NCI-H526 treated with DMSO at 0.1 percent for 48 hours (cell line): ENCODE data around the gene PPARA.
"Not testable (repeated sequence)": the region's sequence is repeated elsewhere in the genome, so short reads cannot be mapped to it uniquely, and the experiment has no call there.

Experiments
- DNase-seq: peaks from one replicate; lab custom pipeline; 2025; lab: John Stamatoyannopoulos, UW

PPARA gene

DNA sequence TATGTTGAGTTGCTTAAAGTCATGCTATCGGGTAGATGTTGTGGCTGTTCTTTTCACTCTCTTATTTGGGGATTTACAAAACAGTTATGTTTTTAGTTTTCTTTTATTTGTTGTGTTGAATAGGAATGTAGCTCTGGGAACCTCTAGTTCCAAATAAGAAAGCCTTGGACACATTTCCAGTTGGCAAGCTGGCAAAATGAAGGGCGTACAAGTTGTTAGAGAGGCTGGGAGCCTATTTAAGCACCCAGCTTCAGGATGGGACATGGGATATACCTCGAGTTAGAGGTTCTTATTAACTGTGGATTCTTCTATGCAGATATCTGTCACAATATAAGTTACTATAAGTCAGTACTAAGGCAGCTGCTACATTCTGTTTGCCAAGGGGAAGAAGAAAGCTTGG lies 22.8 kb downstream of the PPARA start:
- no peak for DNase-seq

DNA sequence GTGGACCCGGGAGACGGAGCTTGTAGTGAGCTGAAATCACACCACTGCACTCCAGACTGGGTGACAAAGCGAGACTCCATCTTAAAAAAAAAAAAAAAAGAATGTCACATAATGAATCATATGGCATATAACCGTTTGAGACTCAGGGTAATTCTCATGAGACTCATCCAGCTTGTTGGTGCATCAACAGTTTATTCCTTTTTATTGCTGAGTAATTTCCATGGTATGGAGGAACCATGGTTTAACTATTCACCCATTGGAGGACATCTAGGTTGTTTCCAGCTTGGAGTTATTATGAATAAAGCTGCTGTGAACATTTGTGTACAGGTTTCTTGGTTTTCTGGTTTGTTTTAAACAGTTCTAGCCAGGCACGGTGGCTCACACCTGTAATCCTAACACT lies 25.3 kb downstream of the PPARA start:
- no peak for DNase-seq

DNA sequence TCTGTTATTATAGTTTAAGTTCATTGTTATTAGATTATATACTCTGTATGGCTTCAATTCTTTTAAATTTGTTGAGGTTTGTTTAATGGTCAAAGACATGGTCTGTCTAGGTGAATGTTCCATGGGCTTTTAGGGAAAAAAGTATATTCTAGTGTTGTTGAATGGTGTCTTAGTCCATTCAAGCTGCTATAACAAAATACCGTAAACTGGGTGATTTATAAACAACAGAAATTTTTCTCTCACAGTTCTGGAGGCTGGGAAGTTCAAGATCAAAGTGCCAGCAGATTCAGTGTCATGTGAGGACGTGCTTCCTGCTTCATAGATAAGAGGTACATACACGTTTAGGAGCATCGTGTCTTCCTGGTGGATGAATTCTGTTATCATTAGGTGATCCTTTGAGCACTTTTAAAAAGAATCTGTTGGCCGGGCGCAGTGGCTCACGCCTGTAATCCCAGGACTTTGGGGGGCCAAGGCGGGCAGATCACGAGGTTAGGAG lies 26.2 kb downstream of the PPARA start:
- no peak for DNase-seq

DNA sequence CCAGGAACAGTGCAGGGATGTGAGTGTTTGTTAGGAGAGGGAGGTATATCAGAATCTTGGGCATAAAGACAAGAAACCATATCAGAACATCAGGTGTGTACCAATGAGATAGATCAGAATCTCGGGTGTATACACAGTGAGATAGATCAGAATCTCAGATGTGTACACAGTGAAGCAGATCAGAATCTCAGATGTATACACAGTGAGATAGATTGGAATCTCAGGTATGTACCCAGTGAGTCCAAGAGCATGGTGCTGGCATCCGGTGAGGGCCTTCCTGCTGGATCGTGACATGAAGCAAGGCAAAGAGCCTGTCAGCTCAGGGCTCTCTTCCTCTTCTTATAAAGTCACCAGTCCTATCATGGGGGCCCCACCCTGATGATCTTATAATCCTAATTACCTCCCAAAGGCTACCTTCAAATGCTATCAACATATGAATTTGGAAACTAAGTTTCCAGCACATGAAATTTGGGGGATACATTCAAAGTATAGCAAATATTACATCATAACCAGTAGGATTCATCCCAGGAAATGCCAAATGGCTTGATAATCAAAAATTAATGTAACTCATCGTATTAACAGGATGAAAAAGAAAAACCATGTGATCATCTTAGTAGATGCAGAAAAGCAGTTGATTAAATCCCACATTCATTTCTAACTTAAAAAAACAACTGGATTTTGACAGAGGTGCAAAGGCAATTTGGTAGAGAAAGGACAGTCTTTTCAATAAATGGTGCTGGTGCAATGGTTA lies 28.6 kb downstream of the PPARA start:
- no peak for DNase-seq

DNA sequence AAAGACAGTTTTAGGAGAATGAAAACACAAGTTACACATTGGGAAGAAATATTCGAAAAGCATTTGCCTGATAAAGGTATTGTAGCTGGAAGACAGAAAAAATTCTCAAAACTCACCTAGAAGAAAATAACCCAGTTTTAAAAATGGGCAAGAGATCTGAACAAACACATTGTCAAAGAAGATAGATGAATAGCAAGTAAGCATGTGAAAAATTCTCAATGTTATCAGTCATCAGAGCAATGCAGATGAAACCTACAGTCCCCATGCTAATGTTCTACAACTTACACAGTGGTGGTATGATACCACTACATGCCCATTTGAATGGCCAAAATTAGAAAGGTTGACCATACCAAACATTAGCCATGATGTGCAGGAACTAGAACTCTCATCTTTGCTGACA lies 29.4 kb downstream of the PPARA start:
- DNase-seq, result no peak

DNA sequence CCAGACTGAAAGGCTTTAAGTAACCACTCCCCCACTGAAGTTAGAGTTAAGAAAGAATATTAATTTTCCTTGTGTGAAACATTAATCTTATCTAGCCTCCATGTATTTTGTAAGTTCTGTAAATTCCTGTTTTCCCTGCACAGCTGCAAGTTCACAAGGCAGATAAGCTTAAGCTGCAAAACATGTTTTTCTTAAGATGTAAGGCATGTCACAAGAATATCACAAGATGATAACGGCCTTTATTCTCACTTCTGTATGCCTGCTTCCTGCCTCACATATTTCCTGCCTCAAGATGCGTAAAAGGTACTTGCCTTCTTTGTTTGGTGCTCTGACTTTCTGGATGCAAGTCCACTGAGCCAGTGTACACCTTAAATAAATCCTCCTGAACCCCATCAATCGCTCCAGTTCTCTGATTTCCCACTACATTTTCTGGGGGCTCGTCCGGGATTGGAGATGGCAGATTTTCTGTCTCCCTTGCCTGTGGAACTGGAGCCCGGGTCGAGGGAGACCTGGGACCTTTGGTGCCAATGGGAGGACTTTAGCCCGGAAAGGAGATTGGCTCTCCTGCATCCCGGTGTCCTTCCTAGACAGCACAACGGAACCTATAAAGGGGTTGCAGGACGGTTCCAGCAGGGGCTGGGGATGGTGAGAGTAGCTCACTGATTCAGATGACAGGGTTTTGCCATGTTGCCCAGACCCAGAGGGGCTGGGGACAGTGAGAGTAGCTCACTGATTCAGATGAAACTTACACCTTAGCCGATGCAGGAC lies 30.2 kb downstream of the PPARA start:
- DNase-seq, result no peak

DNA sequence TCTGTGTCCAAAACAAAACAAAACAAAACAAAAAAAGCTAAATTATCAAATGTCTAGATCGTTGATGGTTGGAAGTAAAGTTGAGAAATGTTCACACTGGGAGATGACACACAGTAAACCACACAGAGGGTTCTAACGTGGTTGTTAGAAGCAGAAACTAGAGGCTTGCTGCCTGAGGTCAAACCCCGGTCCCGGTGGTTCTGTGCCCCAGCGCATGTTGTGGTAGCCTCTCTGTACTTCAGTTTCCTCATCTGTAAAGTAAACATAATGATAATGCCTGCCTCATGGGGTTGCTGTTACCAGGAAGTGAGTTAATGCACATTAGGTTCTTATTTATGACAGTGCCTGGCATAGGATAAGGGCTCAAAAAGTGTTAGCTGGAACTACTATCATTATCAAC lies 33.4 kb downstream of the PPARA start:
- DNase-seq, result no peak

DNA sequence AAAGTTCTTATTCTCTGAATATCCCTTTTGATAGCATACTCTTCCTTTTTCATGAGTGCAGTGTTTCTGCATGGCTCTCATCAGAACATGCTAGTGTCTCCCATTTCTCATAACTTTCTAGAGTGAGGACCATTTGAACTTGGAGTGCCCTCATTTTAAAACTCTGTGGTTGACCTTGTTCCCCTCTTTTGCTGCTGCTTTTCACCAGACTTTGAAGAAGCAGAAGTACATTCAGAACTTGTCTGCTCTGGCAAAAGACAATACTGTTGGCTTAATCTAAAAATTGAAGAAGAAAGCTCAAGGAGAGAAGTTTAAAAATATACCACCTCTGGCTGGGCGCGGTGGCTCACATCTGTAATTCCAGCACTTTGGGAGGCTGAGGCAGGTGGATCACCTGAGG lies 35.0 kb downstream of the PPARA start:
- no peak for DNase-seq

DNA sequence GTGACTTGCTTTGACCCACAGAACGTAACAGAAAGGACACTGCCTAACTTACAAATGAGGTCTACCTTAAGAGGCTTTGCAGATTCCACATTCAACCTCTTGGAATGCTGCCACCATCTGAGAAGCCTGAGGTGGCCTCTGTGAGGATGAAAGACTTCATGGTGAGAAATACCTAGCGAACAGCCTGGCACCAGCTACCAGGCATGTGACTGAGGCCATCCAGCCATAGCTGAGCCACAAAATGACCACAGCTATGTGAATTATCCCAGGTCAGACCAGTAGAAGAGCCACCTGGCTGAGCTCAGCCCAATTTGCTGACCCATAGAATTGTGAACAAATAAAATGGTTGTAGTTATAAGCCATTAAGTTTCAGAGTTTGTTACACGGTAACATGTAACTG lies 37.5 kb downstream of the PPARA start:
- no peak for DNase-seq

DNA sequence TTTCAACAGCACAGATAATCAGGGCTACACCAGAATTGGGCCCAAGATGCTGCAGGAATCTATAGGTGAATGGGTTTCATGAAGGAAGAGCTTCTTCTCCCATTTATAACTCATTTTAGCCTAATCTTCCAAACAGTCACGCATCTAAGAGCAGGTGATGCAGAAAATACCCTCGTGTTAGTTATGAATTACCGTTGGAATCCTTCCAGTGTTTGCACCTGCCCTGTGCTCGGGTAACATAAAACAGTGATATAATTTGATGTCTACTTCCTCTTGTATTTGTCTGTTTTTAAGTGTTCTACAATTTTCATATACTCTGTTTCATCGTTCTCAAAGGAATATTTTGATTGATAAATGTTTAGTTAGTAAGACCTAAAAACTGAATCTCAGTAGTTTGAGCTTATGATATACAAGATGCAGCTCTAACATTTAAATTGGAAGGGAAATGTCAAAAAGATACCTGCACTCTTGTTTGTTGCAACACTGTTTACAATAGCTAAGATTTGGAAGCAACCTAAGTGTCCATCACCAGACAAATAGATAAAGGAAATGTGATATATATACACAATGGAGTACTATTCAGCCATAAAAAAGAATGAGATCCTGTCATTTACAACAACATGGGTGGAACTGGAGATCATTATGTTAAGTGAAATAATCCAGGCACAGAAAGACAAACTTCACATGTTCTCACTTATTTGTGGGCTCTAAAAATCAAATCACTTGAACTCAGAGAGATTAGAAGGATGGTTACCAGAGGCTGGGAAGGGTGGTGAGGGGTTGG lies 42.1 kb downstream of the PPARA start:
- no peak for DNase-seq

DNA sequence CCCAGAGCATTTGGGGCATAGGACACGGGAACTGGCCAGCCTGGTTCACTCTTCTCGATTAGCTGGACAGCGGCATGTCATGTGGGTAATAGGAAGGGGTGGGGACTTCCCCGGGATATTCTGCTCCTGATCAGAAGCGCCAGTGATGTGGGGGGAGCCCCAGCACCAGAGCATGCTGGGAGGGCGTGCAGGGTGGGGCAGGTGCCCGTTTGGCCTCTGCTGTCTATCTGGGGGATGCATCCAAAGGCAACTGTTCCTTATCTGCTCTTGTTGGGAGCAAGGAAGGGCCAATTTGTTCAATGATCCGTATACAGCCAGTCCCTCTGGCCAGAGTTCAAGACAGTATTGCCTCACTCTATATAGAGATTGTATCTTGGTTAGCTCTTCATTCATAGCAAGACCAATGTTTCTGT lies 43.6 kb downstream of the PPARA start:
- DNase-seq, result no peak

DNA sequence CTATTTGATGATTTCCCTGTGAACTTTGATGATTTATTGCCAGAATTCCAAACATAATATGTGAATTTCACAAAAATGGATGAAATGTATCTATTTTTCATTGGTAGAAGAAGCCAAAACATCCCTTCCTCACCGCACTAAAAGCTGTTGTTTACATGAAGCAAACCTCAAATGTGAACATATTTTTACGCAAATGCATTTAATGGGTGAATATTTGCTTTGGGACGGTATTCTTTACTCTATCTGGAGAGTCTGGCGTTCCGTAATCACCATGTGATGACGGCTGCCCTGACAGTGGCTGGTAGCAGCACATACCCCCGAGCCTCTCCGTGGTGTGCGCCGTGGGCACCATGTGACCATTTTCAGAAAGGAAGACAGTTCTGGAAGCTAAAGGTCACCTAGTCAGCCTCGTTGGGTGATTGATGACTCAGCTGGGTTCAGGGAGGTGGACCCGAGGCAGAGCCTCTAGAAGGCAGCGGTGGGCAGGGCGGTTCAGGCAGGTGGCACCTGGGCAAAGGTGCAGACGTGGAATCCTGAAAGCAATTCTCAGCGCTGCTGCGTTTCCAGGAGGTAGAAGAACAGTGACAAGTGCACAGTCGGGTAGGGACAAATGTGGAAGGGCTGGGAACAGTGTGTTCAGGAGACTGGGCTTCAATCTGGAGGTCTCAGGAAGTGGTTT lies 45.3 kb downstream of the PPARA start:
- no peak for DNase-seq

DNA sequence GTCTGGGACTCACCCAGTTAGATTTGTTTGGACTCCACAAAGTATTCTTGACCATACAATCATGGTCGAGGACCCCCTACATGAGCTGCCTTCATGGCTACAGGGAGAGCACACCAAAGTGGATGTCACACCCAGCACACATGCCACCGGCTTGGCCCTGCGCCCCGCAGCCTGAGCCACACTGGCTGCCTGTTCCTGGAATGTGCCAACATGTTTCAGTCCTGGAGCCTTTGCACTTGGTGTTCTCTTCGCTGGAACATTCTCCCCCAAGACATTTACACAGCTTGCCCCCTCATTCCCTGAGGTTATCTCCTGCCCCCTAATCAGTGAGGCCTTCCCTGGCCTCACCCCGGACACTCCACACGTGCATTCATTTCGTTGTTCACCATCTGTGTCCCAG lies 46.0 kb downstream of the PPARA start:
- DNase-seq, result no peak

DNA sequence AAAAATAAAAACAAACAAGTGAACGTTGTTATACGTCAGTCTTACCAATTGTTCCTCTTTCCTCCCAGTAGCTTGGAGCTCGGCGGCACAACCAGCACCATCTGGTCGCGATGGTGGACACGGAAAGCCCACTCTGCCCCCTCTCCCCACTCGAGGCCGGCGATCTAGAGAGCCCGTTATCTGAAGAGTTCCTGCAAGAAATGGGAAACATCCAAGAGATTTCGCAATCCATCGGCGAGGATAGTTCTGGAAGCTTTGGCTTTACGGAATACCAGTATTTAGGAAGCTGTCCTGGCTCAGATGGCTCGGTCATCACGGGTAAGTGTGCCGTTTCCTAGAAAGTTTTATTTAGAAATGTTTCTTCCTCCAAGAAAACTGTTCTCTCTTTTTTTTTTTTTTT lies 47.9 kb downstream of the PPARA start:
- DNase-seq, result no peak

DNA sequence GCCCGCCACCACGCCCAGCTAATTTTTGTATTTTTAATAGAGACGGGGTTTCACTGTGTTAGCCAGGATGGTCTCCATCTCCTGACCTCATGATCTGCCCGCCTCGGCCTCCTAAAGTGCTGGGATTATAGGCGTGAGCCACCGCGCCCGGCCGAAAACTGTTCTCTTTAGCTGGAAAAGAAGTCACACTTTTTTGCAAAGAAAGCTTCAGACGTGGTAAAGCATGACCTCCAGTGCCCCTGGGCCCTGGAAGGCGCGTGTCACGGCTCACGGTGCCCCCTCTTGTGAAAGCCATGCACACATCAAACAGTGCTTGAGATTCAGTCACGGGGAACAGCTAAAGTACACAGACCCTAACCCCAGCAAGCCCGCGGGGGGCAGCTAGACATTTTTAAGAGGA lies 48.5 kb downstream of the PPARA start:
- not testable (repeated sequence) for DNase-seq

DNA sequence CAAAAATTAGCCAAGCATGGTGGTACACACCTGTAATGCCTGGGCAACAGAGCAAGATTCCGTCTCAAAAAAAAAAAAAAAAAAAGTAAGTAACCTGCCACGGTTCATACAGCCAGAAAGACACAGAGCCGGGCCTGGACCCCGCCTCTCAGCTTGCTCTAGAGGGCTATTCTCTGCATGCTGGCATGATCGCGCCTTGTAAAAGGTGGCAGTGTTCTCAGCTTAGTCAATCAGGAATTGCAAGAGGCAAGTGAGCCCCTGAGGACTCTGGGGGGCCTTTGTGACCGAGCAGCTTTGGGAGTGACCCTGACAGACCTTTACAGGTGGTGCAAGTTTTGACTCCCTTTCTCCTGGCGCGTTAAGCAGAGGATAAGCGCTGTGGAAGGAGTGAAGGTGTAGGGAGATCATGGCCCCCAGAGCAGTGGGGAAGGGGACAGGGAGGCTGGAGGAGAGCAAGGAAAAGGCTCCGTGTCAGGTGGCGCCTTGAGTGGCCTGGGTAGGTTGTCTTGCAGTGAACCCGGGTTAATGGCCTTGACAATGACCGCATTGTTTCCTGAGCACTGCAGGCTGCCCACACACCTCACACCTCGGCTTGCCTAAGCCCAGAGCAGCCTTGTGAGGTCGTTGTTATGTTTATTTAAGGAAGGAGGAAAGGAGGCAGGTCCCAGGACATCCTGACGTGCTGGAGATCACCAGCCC lies 50.9 kb downstream of the PPARA start:
- DNase-seq, result no peak

DNA sequence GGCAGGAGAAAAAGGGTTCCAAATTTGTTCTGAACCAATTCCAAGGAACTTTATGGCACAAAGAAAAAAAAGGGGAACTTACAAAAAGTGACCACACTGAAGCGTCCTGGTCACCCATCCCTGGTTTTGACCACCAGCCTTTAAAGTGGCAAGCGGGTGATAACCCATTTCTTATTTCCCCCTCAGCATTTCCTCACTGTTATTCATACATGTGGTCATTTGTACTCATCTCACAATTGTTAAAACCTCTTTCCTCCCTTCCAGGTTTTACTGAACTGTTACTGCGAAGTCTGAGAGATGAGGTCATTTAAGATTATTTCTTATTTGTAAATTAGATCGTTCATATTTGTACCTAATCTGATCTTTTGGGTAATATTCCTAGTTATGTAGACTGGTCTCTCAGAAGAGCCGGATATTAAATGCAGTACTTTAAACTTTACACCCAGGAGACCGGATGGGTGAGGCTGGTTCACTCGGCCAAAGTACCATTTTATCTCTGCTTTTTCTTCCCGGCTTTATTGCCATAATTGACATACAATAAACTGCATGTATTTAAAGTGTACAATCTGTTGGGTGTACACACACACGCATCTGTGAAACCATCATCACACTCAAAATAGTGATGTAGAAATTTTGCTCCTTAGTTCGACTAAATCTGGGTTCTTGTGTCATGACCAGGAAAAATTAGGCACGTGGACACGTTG lies 52.7 kb downstream of the PPARA start:
- DNase-seq, result no peak

DNA sequence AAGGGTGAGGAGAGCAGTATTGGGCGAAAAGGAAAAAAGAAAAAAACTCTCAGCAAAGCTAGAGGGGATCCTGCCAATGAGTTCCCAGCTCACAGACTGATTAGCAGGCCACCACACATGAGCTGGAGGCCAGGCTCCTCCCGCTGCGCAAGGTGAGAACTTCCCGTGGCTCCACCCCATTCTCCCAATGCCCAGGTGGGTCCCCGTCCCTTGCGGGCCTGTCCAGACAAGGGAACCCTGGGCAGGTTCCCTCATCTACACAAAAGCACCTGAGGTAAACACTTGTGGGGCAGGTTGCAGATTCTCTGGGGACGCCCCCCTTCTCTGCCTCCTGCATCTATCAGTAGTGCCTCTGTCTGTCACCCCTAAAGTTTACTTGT lies 53.3 kb downstream of the PPARA start:
- DNase-seq, result no peak

DNA sequence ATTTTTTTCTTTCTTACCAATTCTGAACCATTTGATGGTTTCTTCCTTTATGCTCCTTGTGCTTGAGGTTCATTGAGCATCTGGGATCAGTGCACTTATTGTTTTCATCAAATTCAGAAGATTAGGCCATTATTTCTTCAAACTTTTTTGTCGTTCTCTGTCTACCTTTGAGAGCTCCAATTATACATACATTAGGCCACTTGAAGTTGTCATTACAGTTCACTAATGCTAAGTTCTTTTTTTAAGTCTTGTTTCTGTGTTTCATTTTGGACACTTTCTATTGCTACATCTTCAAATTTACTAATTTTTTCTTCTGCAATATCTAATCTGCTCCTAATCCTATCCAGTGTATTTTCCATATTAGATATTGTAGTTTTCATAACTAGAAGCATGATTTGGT lies 58.9 kb downstream of the PPARA start:
- DNase-seq, result no peak

DNA sequence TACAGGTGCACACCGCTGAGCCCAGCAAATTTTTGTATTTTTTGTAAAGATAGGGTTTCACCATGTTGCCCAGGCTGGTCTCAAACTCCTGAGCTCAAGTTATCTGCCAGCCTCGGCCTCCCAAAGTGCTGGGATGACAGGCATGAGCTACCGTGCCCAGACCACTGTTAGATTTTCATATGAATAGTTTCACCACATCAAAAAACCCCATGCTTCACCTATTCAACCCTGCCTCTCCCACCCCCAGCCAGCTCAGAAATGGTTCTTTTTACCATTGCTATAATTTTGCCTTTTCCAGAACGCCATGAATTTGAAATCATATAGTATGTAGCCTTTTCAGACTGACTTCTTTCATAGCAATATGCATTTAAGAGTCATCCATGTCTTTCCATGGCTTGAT lies 61.9 kb downstream of the PPARA start:
- DNase-seq, result no peak

DNA sequence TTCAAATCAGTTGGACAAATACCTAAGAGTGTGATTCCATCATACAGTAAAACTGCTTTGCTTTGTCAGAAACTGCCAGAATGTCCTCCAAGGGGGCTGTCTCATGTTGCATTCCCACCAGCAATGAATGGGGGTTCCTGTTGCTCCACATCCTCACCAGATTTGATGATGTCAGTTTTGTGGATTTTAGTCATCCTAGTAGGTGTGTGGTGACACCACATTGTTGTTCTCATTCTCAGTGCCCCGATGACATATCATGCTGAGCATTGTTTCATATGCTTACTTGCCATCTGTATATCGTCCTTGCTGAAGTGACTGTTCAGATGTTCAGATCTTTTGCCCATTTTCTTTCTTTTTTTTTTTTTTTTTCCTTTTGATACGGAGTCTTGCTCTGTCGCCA lies 62.7 kb downstream of the PPARA start:
- no peak for DNase-seq
